Measurements from ENCODE around the gene THEM4.

- no peak for TF ChIP-seq CTCF (IDR thresholded peaks at IDR 0.05)
- TF ChIP-seq EZH2 (IDR thresholded peaks at IDR 0.05; ENCODE audit: borderline replicate concordance, insufficient read depth, low read depth, low read length, poor library complexity, severe bottlenecking) = no peak
These were observed 16.0 kb downstream of the THEM4 start for GRCh38 chr1:151893176-151893924.

Measured in B cell (primary cell).